Smooth muscle cell (in vitro differentiated cells): ENCODE measurements around the gene EML1. TPM values are rescaled to one million over a fixed set of nuclear protein-coding genes. Genes with fewer than 3 reads are reported as not detected.

Experiments
- DNase-seq: peaks from one replicate; lab custom pipeline; 2025; ENCODE audit not compliant: unreplicated experiment; lab: John Stamatoyannopoulos, UW
- H2AFZ ChIP-seq: fragments of 200-600 bp; sonication (generic); 2 replicates; pipeline ENCODE4 v1.6.0; 2016; ENCODE audit warnings: antibody characterized with exemption, low read depth, mild to moderate bottlenecking
- H3F3A ChIP-seq: fragments of 200-600 bp; sonication (generic); 2 replicates; pipeline ENCODE4 v1.6.0; 2017; ENCODE audit warnings: antibody characterized with exemption, low read depth
- H3K27ac ChIP-seq: fragments of 200-600 bp; sonication (generic); 2 replicates; pipeline ENCODE4 v1.5.1; 2016; ENCODE audit warnings: low read depth, mild to moderate bottlenecking
- H3K27me3 ChIP-seq: fragments of 200-600 bp; sonication (generic); 2 replicates; pipeline ENCODE4 v1.6.1; 2016; ENCODE audit warnings: low read depth, mild to moderate bottlenecking
- H3K36me3 ChIP-seq: fragments of 200-600 bp; sonication (generic); 2 replicates; pipeline ENCODE4 v1.5.1; 2016; ENCODE audit warnings: low read depth
- H3K4me1 ChIP-seq: fragments of 200-600 bp; sonication (generic); 2 replicates; pipeline ENCODE4 v1.5.1; 2016; ENCODE audit warnings: low read depth
- H3K4me2 ChIP-seq: fragments of 200-600 bp; sonication (generic); 2 replicates; pipeline ENCODE4 v1.6.0; 2016; ENCODE audit warnings: mild to moderate bottlenecking
- H3K4me3 ChIP-seq: fragments of 200-600 bp; sonication (generic); 2 replicates; pipeline ENCODE4 v1.5.1; 2016; ENCODE audit warnings: mild to moderate bottlenecking
- H3K79me2 ChIP-seq: fragments of 200-600 bp; sonication (generic); 2 replicates; pipeline ENCODE4 v1.6.0; 2016; ENCODE audit warnings: low read depth, mild to moderate bottlenecking
- H3K9ac ChIP-seq: fragments of 200-600 bp; sonication (generic); 2 replicates; pipeline ENCODE4 v1.6.0; 2016; ENCODE audit warnings: low read depth
- H3K9me3 ChIP-seq: fragments of 200-600 bp; sonication (generic); replicated peaks from 2 replicates; pipeline ENCODE4 v1.5.1; 2016; ENCODE audit warnings: low read depth
- H4K20me1 ChIP-seq: fragments of 200-600 bp; sonication (generic); 2 replicates; pipeline ENCODE4 v1.6.0; 2016; ENCODE audit warnings: low read depth
- WGBS: methylation state at CpG from one replicate; pipeline ENCODE4 v1.1.7; 2016; ENCODE audit warnings: low lambda C conversion rate; 5-methylcytosine and 5-hydroxymethylcytosine counted together
- polyA plus RNA-seq: library from polyadenylated mRNA; unstranded; fragments of >200 nt; fragmentation: Nextera tagmentation; extraction: Ambion mirVana; gene quantifications from 2 replicates; pipeline ENCODE4 v1.2.1, GENCODE V29; 2016
- total RNA-seq: library from RNA; depleted of rRNA; stranded (reverse); fragments of >200 nt; gene quantifications from 2 replicates; pipeline ENCODE4 v1.2.3, GENCODE V29; 2014
- TF ChIP-seq, protein P1 (sequence below): fragments of 200-600 bp; sonication (generic); IDR thresholded peaks from 2 replicates; pipeline ENCODE4 v1.5.1; 2017; ENCODE audit warnings: borderline replicate concordance, mild to moderate bottlenecking, antibody characterized with exemption; ENCODE audit not compliant: insufficient read depth, poor library complexity, severe bottlenecking

EML1 gene
- total and polyA plus RNA-seq, 2 experiments from 2014 or later: 13.0 to 31.2 TPM

GRCh38 chr14:99924379-99924778 lies 131.2 kb downstream of the EML1 start:
- TF ChIP-seq, protein P1, sequence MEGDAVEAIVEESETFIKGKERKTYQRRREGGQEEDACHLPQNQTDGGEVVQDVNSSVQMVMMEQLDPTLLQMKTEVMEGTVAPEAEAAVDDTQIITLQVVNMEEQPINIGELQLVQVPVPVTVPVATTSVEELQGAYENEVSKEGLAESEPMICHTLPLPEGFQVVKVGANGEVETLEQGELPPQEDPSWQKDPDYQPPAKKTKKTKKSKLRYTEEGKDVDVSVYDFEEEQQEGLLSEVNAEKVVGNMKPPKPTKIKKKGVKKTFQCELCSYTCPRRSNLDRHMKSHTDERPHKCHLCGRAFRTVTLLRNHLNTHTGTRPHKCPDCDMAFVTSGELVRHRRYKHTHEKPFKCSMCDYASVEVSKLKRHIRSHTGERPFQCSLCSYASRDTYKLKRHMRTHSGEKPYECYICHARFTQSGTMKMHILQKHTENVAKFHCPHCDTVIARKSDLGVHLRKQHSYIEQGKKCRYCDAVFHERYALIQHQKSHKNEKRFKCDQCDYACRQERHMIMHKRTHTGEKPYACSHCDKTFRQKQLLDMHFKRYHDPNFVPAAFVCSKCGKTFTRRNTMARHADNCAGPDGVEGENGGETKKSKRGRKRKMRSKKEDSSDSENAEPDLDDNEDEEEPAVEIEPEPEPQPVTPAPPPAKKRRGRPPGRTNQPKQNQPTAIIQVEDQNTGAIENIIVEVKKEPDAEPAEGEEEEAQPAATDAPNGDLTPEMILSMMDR: no peak
- no peaks in the 10 kb centered on the region for H3K4me1 ChIP-seq
- H3K4me3 ChIP-seq: no peak overlapping the region
- H3K4me2 ChIP-seq: no peak overlapping the region
- H4K20me1 ChIP-seq: no peaks in the 10 kb centered on the region
- H2AFZ ChIP-seq: no peak overlapping the region
- H3K27ac ChIP-seq: no peak overlapping the region
- no peak overlapping the region for H3K9ac ChIP-seq
- H3K36me3 ChIP-seq: no peaks in the 10 kb centered on the region
- no peaks in the 10 kb centered on the region for H3K27me3 ChIP-seq
- H3K79me2 ChIP-seq: no peaks in the 10 kb centered on the region
- DNase-seq: no peak
- no peaks in the 10 kb centered on the region for H3K9me3 ChIP-seq
- no peaks in the 10 kb centered on the region for H3F3A ChIP-seq
- 94% methylated on average over 1 of the region's 1 CpG for WGBS

DNA sequence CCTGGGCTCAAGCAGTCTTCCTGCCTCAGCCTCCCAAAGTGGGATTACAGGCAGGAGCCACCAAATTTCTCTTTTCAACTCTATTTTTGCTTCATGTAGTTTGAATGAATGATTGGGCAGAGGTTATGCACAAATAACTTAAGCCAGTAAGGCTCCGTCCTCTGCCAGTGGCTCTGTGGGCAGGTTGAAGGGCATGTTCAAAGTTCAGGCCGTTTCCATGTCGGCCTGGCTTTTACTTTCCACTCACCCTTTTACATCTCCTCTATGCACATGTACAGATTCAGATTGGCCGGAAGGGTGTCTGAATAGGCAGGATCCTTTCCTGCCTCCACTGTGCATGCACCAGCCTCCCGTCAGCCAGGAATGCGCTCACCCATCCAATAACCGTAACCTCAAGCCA lies 132.3 kb downstream of the EML1 start:
- no peak for DNase-seq
- Histone ChIP-seq H2AFZ (no peak overlapping the region), H3F3A (no peaks in the 10 kb centered on the region), H3K36me3 (no peaks in the 10 kb centered on the region), H3K4me2 (no peak overlapping the region), H3K4me1 (no peaks in the 10 kb centered on the region), H4K20me1 (no peaks in the 10 kb centered on the region), H3K9ac (no peak overlapping the region), H3K9me3 (no peaks in the 10 kb centered on the region), H3K4me3 (no peak overlapping the region), H3K27me3 (no peaks in the 10 kb centered on the region), H3K79me2 (no peaks in the 10 kb centered on the region), H3K27ac (no peak overlapping the region)
- TF ChIP-seq, protein P1: no peak
- WGBS: 97% methylated on average over 7 of the region's 7 CpGs

DNA sequence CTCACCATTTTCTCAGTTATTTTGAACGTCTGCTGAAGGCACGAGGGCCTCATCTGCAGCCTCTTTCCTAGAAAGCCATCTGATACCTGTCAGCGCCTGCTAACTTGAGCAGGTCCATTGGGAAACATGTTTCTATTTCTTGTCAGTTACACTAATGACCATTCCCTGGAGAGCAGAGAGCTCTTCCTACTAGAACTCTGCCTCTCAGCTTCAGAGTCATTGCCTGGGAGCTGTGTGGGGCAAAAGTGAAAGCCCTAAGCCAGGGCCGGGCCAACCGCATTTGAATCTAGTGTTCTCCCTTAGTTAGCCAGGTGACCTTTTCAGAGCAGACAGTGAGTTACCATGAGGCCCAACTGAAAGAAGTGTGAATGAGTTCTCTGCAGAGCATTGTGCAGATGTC lies 135.8 kb downstream of the EML1 start:
- Histone ChIP-seq H3K4me3 (no peak overlapping the region), H3K27ac (no peak overlapping the region), H3K9ac (no peak overlapping the region), H3K36me3 (no peaks in the 10 kb centered on the region), H4K20me1 (no peaks in the 10 kb centered on the region), H3K9me3 (no peaks in the 10 kb centered on the region), H2AFZ (no peak overlapping the region), H3F3A (no peaks in the 10 kb centered on the region), H3K4me2 (no peak overlapping the region), H3K79me2 (no peaks in the 10 kb centered on the region), H3K4me1 (no peaks in the 10 kb centered on the region), H3K27me3 (no peaks in the 10 kb centered on the region)
- TF ChIP-seq, protein P1: no peak
- no peak for DNase-seq
- 86% methylated on average over 5 of the region's 5 CpGs for WGBS

GRCh38 chr14:99929601-99930000 lies 136.4 kb downstream of the EML1 start:
- H4K20me1 ChIP-seq: no peaks in the 10 kb centered on the region
- no peaks in the 10 kb centered on the region for H3K27me3 ChIP-seq
- 97% methylated on average over 6 of the region's 6 CpGs for WGBS
- no peak for DNase-seq
- no peaks in the 10 kb centered on the region for H3K4me1 ChIP-seq
- no peak overlapping the region for H3K9ac ChIP-seq
- no peaks in the 10 kb centered on the region for H3F3A ChIP-seq
- H3K4me2 ChIP-seq: no peak overlapping the region
- H3K9me3 ChIP-seq: no peaks in the 10 kb centered on the region
- no peaks in the 10 kb centered on the region for H3K36me3 ChIP-seq
- H2AFZ ChIP-seq: no peak overlapping the region
- TF ChIP-seq, protein P1: no peak
- H3K27ac ChIP-seq: no peak overlapping the region
- H3K79me2 ChIP-seq: no peaks in the 10 kb centered on the region
- no peak overlapping the region for H3K4me3 ChIP-seq
